ENCODE data around the gene ASB7.

The ASB7 gene, protein sequence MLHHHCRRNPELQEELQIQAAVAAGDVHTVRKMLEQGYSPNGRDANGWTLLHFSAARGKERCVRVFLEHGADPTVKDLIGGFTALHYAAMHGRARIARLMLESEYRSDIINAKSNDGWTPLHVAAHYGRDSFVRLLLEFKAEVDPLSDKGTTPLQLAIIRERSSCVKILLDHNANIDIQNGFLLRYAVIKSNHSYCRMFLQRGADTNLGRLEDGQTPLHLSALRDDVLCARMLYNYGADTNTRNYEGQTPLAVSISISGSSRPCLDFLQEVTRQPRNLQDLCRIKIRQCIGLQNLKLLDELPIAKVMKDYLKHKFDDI

DNA sequence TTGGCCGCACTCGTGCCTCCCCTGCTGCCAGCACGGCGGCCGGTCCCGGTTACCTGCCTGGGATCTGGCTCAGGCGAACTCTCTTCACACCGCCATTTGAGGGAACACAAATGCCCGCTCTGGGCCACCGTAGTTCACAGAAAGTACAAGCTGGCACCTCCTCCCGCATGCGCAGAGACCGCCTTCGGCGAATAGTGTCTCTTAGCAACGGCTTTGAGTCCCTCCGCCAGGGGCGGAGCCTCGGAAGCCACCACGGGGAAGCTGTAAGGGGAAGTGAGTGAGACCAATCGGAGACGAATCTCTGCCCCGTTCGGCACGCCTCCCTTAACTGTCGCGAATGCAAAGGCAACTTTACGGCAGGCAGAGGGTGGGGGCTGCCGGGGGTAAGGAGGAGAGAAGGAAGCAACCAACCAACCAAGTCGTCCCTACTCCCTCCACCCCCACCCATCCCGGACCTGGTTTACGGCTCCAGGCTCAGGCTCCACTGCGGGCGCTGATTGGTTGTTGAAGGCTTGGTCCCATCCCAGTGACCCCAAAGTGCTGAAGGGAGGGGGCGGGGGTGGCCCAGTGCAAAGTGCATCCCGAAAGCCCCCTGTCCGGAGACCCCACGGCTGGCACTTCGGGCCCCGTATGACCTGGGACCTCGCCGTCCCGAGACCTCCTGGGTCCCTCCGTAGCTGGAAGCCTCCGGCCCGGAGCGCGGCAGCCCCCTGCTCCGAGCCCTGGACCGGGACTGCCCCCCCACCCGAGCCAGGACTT is at the start of gene ASB7, which contains the start of gene LINS1:
Gene ASB7 (plus strand): TSS at position 526 of the 759 bp plus-strand sequence. CDS start 9,628 bp downstream, outside the sequence.
Gene LINS1 (minus strand): TSS at position 121 of the 759 bp plus-strand sequence. CDS start 21,342 bp downstream, outside the sequence.
- ATAC-seq, result peak; percentile 86 to 90

DNA sequence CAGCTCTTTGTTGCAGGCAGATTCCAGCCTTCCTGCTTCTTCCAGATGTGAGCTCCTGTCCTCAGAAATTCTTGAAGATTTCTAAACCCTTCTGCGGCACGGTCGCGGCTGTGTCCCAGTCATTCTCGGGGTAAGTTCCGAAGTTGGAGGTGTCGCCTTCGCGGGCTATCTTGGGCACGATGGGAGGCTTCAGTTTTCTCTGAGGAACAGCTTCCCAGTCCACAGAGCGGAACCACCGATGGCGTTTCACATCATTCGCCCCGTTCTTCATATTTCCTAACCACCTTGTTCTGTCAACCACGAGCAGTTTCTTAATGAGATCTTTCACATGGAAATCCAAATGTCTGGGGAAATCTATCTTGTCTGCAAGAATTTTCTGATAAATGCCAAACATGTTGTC is 48.9 kb upstream of the ASB7 start:
- no peak for ATAC-seq

DNA sequence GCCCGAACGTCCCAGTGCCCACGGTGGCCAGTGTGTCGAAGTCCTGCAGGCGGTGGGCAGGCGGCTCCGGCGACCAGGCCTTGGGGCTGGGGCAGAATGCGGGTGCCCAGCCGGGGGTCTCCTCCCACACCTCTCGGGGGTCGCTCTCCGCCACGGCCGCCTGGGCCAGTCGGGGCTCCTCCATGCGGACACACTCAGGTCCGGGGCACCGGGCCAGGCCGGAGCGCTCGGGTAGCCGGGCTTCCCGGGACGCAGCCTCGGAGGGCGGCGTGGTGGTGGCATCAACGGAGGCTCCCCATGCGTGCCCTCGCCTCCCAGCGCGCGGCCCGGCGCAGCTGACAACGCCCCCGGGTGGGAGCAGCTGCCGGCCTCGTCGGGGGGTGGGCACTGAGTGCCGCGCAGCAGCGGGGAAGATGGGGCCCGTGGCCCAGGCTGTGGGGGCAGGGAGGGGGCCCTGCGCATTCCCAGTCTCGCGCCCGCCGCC is 43.6 kb upstream of the ASB7 start:
- no peak for ATAC-seq

DNA sequence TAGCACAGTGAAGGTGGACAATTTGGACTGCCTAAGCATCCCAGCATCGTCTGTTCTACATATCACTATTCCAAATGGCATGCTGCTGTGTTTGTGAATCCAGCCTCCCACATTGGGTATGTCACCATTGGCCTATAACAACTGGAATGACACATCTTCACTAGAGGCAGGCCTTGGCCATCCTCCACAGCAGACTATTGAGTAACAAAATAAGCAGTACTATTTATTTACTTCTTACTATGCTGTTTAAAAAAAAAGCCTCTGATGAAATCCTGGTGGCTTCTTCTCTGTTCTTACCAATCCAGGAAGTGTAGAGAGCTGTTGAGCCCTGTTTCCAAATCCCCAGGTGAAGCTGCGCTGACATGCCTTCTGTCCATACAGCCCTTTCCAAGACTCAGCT is 43.1 kb upstream of the ASB7 start:
- ATAC-seq, result no peak

DNA sequence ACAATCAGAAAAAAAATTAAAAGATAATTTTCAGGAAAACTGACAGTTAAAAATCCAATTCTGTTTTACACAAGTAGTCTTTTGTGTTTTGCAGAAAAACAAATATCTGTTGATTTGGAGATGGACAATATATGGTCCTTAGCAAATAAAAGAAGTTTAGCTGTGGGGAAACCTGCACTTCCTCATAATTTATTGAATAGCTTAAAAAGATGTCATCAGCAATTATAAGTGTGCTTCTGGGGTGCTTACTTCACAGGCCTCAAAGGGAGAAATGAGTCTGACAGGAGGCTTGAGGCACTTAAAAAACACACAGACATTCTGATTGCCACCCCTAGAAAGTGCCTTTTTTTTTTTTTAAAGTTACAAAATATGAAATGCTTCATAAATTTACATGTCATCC is 42.1 kb upstream of the ASB7 start:
- ATAC-seq, result no peak

DNA sequence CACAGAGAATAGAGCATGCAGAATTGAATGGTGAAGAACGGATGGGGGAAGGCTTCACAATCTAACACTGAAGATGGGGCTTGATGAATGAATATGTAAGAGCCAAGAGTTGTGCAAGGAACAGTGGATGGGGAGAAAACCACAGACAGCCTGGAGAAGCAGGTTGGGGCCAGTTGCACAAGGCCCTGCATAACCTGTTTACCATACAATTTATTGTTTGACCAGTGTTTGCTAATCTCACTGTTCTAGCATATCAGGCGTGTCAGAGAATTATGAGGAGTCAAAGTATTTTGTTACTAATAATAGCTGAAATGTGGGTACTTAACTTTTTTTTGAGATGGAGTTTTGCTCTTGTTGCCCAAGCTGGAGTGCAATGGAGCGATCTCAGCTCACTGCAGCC is 36.8 kb upstream of the ASB7 start:
- no peak for ATAC-seq

DNA sequence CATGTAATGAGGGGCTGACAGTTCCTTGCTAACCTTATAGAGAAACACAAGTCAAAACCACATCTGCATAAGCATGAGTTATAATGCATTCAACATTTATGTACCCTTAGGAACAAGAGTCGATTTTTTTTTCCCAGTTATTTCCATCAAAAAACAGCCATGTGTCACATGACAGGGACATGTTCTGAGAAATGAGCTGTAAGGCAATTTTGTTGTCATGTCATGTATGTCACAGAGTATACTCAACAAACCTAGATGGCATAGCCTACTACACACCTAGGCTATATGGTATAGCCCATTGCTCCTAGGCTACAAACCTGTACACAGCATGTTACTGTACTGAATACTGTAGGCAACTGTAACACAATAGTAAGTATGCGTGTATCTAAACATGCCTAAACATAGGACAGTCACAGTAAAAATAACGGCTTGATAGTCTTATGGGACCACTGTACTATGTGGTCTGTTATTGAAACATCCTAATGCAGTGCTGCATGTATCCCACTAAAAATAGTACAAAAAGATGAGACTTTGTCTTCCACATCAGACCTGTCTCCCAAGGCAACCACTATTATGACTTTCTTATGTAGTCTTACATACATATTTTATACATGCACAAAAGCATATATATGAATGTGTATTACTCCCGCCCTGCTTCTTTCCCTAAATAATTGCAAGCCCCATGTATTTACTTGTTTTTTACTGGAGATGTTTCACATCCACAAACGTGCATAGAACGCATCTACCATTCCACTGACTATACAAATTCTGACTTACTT is 35.4 kb upstream of the ASB7 start:
- no peak for ATAC-seq

DNA sequence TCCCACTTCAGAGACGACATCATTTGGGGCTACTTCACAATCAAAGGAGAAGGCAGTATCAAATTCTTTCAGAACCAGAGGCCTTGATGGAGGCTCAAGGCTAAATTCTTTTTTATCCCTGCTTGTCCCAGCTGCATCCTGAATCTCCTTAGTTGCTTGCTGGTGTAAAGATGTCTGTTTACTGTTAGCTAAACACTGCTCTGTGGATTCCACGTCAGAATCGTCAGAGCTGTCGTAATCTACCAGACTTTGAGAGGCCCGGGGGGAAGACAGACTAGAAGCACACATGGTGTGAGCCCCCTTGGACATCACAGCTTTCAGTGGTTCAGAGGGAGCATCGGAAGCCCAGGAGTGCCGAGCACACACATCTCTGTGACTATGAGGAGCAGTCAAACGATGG is 33.0 kb upstream of the ASB7 start:
- no peak for ATAC-seq

DNA sequence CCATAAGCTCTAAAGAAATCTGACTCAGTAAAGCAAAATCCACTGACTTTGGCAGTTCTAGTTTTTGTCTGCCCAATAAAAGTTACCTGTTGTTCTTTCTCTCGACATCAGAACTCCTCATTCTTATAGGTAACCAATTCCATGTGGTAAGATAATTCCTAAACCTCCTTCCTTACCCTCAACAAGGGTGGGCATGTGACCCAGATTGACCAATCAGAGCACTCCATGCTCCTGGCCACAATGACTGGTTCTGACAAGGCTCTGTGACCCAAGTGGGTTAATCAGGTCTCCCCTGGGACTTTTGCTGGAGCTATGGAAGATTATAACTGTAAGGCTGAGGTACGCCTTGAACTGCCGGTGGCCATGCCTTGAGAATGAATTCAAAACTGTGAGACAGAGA is 32.1 kb upstream of the ASB7 start:
- no peak for ATAC-seq

DNA sequence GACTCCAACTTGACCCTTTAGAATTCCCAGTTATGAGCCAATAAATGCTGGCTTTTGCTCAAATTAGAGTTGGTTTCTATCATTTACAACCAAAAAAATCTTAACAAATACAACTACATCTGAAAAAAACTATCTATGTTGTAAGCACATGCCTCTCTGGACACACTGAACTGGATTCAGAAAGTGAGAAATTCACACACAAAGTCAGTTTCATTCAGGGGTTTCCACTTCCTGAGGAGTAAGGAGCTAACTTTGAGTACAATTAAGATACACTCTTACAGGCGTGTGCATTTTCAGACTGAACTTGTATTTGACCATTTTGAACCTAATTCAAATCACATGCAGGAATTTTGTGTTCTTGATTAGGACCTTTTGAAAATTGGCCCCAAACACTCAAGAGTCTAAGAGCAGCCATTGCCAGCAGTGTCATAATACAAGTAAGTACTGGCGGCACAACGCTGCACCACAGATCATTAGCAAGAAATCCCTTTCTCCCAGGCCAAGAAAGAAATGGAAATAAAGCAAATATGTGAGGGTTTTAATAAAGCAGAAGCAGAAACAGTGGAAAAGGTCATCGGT is 31.6 kb upstream of the ASB7 start:
- ATAC-seq, result no peak

DNA sequence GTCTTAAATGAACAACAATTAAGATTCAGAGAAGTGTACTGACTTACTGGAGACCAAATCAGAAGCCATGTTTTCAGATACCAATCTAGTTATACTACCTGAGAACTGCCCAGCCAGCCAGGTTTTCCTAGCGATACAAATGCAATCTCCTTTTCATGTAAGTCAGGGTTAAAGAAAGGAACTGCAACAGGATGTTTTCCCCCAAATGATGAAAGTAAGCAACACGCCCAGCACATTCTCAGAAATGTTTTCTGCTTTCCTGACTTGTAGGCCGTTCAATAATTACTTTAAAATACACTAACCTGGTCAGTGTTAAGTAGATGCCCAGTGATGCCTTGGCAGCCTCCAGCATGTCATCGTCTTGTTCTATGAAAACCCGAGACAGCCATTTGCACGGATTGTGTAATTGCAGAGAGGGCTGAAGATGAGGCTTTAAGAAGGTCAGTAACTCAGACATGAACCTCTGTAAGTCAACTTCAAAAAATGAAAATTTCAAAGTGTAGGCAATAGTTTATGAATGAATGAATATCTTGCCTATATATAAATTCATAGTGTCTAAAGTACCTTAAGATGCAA is 30.7 kb upstream of the ASB7 start:
- ATAC-seq, result no peak

DNA sequence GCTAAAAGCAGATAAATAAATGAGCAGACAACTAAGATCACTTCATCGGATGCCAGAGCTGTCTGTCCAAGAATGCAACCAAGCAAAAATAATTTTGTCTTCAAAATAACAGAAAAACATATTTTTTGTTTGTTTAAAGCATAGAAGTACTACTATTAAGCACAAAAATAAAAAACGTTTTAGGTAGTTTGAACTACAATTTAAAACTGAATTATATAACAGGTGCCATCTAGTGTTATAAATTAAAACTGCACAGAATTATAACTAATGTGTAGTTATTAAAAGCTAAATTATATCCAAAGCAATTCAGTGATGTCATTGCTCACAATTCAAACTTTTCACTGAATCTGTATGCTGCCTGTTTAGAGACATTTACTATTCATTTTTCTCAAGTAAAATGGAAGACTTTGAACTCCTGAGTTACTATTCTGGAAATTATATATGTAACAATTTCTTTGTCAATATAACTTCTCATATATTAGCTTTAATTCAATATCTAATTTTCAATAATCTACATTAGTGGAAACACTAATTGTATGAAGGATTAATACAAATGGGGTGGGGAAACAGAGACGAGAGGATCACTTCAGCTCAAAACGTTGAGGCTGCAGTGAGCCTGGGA is 29.9 kb upstream of the ASB7 start:
- no peak for ATAC-seq

DNA sequence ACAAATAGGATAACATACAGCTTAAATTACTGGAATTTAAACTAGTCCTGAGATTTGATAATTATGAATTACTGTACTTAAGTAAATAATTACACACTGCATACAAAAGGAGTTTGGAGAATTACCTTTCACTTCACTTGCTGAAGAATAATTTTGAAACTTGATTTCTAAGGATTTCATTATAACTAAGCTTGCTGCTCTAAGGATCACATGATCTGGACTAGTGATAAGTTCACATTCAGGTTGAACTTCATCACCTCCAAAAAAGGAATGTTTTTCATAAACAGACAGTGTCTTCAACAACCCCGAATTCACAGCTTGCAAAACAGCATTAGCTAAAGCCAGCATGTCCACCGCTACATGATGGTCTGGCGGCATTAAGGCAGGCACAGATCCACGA is 28.9 kb upstream of the ASB7 start:
- no peak for ATAC-seq

DNA sequence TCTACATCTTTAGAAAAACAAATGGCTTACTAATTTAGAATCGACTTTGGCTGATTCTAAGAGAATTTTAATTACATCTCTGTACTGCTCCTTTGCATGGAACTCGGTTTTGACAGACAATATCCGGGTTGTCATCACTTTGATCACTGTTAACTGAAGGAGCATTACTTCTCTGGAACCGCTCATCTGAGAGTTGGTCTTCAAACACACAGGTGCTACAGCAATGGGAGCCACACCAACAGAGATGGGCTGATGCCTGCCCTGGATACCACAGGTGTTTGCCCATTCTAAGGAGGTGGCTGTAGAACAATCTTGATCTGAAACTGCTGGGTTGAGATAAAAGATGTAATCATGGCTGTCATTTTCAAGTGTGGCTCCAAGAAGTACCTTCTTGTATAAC is 22.0 kb upstream of the ASB7 start:
- ATAC-seq, result peak; percentile 20 to 25

DNA sequence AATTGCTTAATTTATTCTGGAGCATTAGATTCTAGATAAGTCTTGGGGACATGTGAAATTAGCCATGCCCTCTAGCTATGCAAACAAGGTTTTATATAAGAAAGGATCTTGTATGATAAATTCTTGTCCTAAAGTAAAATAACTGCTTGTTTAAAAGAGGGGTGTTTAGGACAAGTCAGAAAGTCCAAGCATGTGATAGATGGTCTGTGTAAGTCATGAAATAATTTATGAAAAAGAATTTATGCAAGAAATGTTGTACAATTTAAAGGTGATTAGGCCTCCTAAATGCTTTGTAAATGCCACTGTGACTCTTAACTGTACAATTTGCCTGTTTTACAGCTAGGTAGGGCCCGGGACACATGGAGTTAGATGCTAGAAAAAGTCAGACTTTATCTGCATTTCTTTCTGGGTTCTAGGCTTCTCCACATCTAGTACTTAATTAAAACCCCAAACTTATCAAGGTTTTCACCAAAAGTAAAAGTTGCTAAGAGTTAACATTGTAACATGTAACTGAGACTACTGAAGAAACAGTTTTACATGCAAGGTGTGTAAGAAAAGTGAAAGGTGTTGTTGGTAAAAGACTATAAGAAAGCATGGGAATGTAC is 13.6 kb upstream of the ASB7 start:
- ATAC-seq, result no peak

DNA sequence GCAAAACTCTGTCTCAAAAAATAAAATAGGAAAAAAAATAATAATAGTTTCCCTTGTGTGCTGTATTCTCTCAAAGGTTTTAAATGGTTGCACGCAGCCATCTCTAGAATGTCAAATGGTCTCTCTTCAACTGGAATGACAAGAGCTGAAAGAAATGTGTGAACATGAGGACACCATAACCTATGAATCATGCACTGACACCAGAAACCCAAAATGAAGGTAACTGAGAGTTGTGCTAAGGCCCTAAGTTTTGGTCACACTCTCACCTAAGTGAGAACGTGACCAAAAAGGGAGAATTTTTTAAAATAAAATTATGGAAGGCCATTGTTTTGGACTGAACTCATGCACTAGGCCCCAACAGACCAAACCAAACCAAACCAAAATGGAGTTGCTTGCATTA is 11.2 kb upstream of the ASB7 start:
- peak; percentile 36 to 48 for ATAC-seq

DNA sequence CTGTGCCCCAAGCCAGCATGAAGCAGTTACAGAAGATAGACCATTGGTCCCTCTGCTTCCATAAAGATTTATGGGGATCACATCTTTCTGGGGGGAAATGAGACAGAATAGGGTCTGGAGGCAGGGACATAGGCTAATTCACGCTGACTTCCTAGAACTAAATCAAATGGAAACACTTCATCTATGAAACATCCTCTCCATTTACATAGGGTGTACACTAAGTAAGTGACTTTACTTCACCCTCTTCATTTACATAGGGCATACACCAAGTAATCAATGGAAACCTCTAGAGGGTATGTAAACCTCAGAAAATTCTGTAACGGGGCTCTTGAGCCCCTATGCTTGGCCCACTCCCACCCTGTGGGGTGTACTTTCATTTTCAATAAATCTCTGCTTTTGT is 10.6 kb upstream of the ASB7 start:
- ATAC-seq, result no peak

DNA sequence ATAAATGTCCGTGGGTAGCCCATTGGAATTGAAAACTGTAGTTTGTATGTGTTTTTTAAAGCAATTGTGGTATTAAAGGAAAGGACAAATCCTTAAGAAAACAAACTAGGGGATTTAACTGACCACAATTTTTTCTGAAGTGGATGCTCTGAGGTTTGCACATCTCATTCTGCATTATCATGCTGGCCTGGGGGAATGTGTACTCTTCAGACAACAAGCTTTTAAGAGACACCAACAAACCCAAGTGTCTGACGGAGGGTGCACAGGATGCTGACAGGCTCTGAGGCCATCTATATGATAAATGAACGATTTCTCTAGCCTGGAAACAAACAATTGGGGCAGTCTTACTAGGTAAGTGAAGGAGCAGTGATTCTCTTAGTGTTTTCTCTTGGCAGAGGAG is 9.5 kb upstream of the ASB7 start:
- no peak for ATAC-seq

DNA sequence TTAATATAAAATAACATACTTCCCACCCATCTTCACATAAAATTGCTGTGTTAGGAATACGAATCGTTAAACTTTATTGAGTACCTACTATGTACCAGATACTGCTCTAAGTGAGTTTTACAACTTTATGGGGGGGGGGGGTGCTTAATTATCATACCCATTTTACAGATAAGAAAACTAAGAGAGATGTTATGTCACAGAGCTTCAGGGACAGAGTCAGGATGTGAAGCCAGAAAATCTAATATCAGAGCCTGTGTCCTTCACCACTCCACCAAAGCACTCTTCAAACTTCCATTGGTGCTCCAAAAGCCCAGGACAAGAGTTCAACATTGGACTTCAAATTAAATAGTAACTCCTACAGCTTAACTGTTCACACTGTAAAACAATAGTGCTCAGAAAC is 9.0 kb upstream of the ASB7 start:
- no peak for ATAC-seq

DNA sequence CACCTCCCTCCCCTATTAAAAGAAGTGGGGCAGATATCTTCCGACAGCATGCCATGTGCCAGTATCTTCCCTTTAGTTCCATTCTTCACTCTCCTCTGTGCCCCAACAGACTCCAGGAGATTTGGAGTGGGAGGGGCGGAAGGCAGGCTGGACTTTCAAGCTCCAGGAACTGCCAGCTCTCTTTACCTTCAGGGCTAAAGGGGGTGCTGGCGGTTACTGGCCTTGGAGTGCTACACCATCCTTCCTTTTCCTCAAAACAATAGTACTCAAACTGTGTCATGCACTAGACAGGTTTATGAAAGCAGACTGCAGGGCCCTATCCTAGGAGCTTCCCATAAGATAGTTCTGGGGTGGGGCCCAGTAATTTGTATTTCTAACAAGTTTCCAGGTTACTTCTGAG is 6.4 kb upstream of the ASB7 start:
- ATAC-seq, result no peak

DNA sequence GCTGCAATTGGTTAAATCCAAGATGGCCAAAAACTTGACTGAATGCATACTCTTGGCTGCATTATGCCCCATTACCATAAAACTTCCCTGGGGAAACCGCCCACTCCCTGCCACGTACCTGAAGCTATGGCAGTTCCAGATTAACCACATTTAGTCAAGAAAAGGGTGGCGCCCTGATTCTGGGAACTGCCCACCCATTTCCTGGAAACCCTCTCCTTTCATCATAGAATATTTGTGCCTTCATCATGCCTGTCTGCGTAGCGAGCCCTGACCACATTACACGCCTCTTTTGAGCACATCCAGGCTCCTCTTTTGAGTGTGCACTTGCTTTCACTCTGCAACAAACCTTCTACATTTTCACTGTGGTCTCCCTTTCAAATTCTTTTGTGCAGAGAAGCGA is 5.6 kb upstream of the ASB7 start:
- peak; percentile 95 to 96 for ATAC-seq

DNA sequence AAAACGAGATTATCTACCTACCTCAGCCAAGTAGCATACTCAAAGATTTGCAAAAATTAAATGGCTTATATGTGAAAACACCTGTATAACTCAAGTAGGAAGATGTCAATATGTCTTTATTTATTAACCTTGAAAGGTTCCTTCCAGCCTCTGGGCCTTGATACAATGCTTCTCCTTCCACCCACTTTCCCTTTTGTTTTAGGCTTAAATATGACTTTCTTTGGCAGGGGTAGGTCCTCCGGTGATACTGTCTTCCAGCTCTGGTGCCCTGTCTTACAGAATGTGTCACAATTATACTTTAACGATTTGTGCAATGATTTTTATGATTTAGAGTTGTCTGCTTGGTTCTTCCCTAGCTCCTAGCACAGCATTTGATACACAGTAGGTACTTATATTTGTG is 4.5 kb upstream of the ASB7 start:
- ATAC-seq, result no peak
